ENCODE results near the gene GIPC1. TPM values are rescaled to one million over a fixed set of nuclear protein-coding genes. Genes with fewer than 3 reads are reported as not detected.
A peak's percentile ranks its signal among the peaks of the same experiment; 100 is the strongest.

Gene GIPC1
- total RNA-seq, 1 experiment from 2014 or later, result 367 TPM

DNA sequence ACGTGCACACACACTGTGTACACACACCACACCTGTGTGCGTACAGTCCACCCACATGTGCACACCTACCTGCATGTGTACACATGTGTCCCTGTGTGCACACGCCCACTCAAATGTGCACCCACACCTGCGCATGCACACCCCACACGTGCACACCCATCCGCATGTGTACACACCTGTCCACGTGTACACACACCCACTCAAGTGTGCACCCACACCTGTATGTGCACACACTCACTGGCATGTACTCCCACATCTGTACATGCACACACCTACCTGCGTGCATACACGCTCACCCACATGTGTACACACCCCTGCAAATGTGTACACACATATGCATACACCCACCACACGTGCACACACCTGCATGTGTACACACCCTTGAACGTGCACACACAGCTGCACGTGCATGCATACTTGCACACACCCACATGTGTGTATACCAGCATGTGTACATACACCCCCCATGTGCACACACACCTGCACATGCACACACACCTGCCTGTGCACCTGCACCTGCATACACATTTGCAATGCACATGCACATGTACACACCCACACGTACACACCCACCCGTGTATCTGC lies 52.2 kb downstream of the GIPC1 start:
- in situ Hi-C loops (cut with HindIII; ENCODE audit: low sequenced_read_pairs), result no loop called here
- no peak for DNase-seq (ENCODE audit: low spot score)

DNA sequence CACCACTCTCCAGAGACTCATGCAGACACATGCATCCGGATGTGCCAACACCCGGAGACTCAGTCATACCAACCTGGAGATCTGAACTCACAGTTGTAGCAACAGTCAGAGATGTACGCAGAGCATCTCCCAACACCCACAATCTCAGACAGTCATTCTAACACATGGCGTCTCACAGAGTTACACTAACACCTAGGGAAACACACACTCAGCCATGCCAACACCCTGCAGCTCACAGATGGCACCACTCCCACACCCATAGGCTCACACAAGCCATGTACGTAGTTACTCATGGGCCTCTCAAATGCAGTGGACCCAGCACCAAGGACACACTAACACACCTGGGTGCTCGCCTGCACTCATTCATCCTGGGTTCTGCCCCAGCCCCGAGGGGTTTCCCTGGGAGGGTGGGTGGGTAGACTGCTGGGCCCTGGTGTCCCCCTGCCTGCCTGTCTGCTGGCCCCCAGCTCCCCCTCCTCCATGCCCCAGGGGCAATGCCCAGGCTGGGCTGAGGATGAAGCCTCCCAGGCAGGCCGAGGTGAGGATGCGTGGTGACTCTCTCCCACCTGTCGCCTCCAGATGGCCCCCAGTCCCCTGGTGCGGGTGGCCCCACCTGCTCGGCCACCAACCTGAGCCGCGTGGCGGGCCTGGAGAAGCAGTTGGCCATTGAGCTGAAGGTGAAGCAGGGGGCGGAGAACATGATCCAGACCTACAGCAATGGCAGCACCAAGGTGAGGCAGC lies 52.9 kb downstream of the GIPC1 start:
- in situ Hi-C loops (cut with HindIII; ENCODE audit: low sequenced_read_pairs), result no loop called here
- DNase-seq (ENCODE audit: low spot score), result peak; percentile 15

DNA sequence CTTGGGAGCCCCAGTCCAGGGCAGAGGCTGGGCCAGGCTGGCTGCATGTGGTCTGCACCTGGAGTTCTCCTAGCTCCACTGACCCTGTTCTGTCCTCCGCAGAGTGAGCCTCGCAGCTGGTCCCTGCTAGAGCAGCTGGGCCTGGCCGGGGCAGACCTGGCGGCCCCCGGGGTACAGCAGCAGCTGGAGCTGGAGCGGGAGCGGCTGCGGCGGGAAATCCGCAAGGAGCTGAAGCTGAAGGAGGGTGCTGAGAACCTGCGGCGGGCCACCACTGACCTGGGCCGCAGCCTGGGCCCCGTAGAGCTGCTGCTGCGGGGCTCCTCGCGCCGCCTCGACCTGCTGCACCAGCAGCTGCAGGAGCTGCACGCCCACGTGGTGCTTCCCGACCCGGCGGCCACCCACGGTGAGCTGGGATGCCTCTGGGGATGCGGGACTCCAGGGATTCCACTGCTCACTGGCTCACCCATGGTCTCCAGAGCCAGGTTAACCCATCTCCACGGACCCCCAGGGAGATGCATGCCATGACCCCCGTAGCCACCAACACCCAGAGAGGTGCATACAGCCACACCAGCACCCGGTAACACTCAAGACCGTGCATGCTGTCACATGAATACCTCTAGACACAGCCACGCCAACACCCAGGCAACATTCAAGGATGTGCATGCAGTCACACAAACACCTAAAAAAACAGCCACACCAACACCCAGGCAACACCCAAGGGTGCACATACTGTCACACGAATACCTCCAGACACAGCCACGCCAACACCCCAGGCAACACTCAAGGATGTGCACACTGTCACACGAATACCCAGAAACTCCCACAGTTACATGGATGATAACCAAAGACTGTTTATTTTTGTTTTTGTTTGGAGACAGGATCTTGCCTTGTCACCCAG lies 54.6 kb downstream of the GIPC1 start:
- DNase-seq (ENCODE audit: low spot score), result no peak
- in situ Hi-C loops (cut with HindIII; ENCODE audit: low sequenced_read_pairs), result no loop called here

DNA sequence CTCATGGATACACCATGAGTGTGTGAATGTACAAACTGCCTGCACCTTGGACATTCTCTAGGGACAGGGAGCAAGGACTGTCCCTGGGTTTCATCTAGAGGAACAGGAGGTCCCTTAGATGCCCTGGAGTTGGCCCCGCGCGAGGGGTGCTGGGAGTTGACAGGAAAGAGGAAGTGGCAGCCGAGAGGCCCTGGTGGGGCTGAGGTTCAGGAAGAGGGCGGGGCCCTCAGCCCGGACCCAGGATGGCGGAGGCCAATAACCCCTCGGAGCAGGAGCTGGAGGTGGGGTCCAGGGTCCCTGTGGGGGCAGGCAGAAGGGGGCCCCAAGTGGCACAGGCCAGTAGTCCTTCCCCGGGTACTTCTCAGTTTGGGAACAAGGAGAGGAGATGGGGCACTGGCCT lies 55.9 kb downstream of the GIPC1 start:
- no peak for DNase-seq (ENCODE audit: low spot score)
- in situ Hi-C loops (cut with HindIII; ENCODE audit: low sequenced_read_pairs), result no loop called here

DNA sequence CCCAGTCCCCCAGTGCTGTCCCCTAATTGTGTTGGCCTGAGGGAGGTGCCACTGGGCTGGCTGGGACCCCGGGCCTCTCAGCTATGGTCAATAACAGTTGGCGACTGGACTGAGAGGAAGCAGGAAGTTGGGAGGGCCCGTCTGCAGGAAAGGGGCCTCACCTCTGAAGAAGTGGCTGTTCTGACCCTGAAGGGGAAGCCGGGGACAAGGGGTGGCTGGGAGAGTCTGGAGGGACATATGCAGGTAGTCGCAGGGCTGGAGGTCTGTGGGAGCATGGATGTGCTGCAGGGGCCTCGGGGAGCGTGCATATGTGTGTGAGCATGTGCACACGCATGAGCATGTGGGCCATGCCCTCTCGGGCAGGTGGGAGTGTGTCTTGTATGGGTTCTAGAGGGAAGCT lies 56.9 kb downstream of the GIPC1 start:
- in situ Hi-C loops (cut with HindIII; ENCODE audit: low sequenced_read_pairs), result no loop called here
- DNase-seq (ENCODE audit: low spot score), result no peak

DNA sequence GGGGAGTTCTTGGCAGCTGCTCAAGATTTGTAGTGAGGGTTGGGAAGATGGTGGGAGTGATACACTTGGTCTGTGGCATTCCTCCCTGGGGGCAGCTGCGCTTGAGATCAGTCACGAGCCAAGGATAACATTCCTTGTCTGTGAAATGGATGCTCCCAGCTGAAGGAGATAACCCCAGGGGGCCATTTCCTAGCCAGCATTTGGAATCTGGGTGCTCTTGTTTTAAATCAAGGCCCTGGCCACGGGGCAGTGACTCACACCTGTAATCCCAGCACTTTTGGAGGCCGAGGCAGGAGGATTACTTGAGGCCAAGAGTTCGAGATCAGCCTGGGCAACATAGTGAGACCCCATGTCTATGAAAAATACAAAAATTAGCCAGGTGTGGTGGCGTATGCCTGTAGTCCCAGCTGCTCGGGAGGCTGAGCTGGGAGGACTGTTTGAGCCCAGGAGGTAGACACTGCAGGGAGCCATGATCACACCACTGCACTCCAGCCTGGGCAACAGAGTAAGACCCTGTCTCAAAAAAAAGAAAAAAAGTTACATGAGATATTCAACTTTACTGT lies 58.3 kb downstream of the GIPC1 start:
- no peak for DNase-seq (ENCODE audit: low spot score)
- in situ Hi-C loops (cut with HindIII; ENCODE audit: low sequenced_read_pairs), result no loop called here

DNA sequence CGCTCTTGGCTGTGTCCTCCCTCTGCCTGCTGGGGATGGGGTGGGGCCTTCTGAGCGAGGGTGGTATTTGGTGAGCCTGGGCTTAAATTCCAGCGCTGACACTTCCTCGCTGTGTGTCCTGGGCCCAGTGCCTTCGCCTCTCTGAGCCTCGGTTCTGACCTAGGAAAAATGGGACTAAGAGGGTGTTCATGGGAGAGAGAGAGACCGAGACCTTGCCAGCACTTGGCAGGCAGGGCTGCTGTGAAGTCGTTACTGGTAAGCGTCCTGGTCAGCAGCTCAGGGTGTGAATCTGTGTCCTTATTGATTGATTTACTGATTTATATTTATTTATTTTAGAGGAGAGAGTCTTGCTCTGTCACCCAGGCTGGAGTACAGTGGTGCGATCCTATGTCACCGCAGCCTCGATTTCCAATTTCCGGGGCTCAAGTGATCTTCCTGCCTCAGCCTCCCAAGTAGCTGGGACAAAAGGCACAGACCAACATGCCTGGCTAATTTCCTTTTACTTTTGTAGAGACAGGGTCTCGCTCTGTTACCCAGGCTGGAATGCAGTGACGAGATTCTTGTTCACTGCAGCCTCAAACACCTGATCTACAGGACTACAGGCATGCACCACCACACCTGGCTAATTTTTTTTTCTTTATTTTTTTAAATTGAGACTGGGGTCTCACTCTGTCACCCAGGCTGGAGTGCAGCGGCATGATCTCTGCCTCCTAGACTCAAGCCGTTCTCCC lies 60.4 kb downstream of the GIPC1 start:
- DNase-seq (ENCODE audit: low spot score), result peak; percentile 11
- in situ Hi-C loops (cut with HindIII; ENCODE audit: low sequenced_read_pairs), result no loop called here

DNA sequence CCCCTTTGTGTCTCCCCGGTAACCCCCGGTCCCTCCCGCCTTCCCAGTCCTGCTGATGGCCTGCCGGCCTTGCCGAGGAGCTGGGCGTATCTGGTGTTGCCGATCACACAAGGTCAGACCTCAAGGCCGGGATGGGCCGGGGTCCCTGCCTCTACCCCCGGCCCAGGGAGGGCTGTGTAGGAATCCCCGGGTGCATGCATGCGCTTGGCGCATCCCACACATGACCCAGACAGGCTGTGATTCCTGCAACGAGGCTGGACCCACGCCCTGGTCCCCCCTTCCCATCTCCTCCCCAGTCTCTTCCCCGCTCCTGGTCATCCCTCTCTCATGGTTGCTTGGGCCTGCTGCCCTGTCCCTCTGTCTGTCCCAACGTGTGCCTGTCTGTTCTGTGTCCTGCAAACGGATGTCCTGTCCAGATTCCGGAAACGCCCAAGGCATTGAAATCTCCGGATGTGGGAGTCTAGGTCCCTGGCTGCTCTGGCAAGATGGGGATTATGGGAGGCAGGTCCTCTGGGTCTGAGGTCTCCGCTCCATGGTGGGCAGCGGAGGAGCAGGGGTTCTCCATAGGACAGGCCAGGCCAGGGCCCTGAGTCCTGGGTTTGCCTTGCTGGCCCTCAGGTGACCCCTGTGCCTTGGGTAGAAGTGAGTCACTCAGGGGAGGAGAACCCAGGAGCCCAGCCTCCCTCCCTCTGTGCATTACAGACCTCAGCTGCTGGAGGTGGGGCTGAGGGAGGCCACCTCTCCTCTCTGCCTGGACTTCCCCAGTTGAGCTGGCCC lies 61.2 kb downstream of the GIPC1 start:
- in situ Hi-C loops (cut with HindIII; ENCODE audit: low sequenced_read_pairs), result no loop called here
- peak; percentile 11 for DNase-seq (ENCODE audit: low spot score)

DNA sequence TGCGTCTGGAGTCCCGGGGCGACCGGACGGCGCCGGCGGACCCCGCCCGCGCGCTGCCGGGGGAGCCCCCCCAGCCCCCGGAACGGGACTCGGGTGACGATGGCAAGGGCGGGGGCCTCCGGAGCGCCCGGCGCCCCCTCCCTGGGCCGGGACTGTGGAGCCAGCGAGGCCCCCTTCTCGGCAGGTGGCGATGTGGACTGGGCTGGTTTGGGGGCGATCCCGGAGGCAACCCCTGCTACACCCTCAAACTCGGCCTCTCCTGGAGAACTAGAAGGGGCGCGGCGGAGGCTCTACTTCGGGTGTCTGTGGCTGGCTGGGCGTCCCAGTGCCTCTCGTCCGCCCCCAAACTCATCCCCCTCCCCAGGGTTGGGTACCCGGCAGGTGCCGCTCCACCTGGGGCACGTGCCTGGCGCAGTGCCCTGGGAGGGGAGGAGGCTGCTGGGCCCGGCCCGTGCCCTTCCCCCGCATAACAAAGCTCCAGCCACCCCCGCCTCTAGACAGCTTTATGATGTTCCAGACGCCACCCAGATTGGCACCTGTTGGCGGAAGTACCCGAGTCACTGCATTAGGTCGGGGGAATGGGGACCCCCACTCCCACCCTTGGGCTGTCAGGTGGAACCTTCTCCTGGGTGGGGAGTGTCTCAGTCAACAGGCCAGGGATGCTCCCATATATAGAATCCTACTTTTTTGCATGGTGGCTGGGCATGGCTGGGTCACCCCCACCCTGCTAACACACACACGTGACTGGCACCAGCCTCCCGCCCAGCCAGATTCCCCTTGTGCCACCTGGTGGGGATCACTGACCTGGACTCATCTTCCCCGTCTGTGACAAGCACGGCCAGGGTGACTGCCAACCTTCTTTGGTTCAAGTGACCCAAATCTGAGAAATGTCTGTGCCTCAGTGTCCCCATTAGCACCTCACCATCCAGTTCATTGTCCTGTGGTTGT lies 62.1 kb downstream of the GIPC1 start:
- in situ Hi-C loops (cut with HindIII; ENCODE audit: low sequenced_read_pairs), result no loop called here
- DNase-seq (ENCODE audit: low spot score), result peak; percentile 47

DNA sequence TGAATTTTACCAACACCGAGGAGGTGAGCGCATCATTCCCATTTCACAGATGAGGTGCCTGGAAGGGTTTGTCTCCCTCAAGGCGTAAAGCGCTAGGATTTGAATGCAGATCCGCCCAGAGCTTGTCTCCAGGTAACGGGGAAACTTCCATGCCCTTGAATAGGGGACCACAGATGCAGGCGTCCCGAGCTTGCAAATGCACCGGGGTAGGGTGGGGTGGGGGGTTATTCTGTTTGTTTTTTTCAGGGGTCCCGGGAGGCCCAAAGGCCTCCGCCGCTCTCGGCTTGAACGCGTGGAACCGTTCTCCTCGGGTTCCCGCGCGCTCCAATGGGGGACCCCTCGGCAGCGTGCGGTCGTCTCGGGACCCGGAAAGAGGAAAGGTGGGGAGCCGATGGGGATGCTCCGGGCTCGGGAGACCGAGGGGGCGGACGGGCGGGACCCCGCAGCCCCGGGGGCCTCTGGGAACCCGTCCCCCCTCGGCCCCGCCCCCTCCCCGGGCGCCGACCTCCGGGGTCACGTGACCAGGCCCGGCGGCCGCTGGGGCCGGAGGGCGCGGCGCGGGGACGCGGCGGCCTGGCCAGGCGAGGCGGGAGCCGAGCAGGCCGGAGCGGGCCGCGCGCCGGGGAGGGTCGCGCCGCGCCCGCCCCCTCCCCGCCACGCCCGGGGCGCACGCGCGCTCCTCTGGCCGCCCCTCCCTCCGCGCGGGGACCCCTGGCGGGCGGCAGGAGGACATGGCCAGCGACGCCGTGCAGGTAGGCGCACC lies 63.0 kb downstream of the GIPC1 start, which contains the start of gene PKN1:
TSS of gene PKN1 (plus strand) at position 516 of the 763 bp plus-strand sequence. CDS start at position 732, 216 bp downstream.
- in situ Hi-C loops (cut with HindIII; ENCODE audit: low sequenced_read_pairs), result no loop called here
- DNase-seq (ENCODE audit: low spot score), result peak; percentile 49

DNA sequence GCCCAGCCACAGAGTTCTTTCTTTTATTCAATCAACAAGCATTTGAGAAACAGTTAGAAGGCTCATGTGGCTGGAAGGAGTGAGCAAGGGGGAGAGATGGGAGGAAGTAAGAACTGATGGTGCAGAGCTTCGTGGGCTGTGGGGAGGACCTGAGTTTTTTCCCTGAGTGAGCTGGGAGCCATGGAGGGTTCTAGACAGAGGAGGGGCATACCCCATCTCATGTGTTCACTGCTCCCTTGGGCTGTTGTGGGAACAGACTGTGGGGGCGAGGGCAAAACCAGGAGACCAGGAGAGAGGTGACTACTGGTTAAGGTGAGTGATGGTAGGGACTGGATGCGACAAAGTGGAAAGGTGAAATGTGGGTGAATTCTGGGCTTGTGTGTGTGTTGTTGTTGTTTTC lies 65.2 kb downstream of the GIPC1 start:
- in situ Hi-C loops (cut with HindIII; ENCODE audit: low sequenced_read_pairs), result no loop called here
- no peak for DNase-seq (ENCODE audit: low spot score)

DNA sequence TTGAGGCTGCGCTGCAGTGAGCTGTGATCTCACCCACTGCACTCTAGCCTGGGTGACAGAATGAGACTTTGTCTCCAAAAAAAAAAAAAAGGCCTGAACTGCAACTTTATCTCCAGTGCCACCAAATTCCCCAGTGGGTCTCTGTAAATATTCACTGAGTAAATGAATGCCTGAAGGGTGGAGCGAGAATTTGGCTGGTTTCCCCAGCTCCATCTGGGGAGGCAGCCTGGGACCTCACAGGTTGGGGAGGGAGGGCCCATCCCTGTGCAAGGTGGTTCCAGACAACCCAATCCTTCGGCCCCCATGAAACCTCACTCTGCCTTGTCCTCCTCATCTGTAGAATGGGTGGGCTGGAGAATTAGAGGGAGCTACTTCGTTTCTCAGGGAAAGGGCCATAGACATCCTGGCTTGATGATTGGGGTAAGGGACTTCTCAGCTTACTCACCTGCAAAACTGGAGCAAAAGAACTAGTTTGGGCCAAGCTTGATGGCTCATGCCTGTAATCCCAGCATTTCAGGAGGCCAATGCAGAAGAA lies 67.0 kb downstream of the GIPC1 start:
- no peak for DNase-seq (ENCODE audit: low spot score)
- in situ Hi-C loops (cut with HindIII; ENCODE audit: low sequenced_read_pairs), result no loop called here

Other genes starting within 250 kb of the GIPC1 start
- 25.3 and 28.1 TPM in 2 replicates for gene ADGRE5, start 114.7 kb downstream of the GIPC1 start, total RNA-seq (2014; rRNA removed; shearing (Covaris generic))
- gene DDX39A, start 76.8 kb downstream of the GIPC1 start, total RNA-seq (2014; rRNA removed; shearing (Covaris generic)), result 181 and 204 TPM in 2 replicates
- 94.8 and 98.6 TPM in 2 replicates for gene PKN1, start 62.8 kb downstream of the GIPC1 start, total RNA-seq (2014; rRNA removed; shearing (Covaris generic))
- gene PTGER1, start 20.8 kb downstream of the GIPC1 start, total RNA-seq (2014; rRNA removed; shearing (Covaris generic)), result 1.5 TPM in 1 of 2 replicates, not detected in the other
- gene DNAJB1, start 22.3 kb upstream of the GIPC1 start, total RNA-seq (2014; rRNA removed; shearing (Covaris generic)), result 95.1 and 117 TPM in 2 replicates
- gene TECR, start 33.5 kb upstream of the GIPC1 start, total RNA-seq (2014; rRNA removed; shearing (Covaris generic)), result 166 and 226 TPM in 2 replicates
- gene NDUFB7, start 75.9 kb upstream of the GIPC1 start, total RNA-seq (2014; rRNA removed; shearing (Covaris generic)), result 287 and 394 TPM in 2 replicates
- not detected in 2 replicates for gene CLEC17A, start 87.0 kb upstream of the GIPC1 start, total RNA-seq (2014; rRNA removed; shearing (Covaris generic))
- gene ADGRE3, start 178.7 kb upstream of the GIPC1 start, total RNA-seq (2014; rRNA removed; shearing (Covaris generic)), result not detected in 2 replicates
- 8.8 and 9.8 TPM in 2 replicates for gene ZNF333, start 193.9 kb upstream of the GIPC1 start, total RNA-seq (2014; rRNA removed; shearing (Covaris generic))

All from G401 (cell line).